ENCODE results near the gene RPS15. TPM values are rescaled to one million over a fixed set of nuclear protein-coding genes. Genes with fewer than 3 reads are reported as not detected.

Gene RPS15
- total and polyA plus RNA-seq, 2 of the 13 experiments (the other 11 are each of a cell fraction or from before 2014, with no cell fraction given), result 695 to 1,411 TPM

DNA sequence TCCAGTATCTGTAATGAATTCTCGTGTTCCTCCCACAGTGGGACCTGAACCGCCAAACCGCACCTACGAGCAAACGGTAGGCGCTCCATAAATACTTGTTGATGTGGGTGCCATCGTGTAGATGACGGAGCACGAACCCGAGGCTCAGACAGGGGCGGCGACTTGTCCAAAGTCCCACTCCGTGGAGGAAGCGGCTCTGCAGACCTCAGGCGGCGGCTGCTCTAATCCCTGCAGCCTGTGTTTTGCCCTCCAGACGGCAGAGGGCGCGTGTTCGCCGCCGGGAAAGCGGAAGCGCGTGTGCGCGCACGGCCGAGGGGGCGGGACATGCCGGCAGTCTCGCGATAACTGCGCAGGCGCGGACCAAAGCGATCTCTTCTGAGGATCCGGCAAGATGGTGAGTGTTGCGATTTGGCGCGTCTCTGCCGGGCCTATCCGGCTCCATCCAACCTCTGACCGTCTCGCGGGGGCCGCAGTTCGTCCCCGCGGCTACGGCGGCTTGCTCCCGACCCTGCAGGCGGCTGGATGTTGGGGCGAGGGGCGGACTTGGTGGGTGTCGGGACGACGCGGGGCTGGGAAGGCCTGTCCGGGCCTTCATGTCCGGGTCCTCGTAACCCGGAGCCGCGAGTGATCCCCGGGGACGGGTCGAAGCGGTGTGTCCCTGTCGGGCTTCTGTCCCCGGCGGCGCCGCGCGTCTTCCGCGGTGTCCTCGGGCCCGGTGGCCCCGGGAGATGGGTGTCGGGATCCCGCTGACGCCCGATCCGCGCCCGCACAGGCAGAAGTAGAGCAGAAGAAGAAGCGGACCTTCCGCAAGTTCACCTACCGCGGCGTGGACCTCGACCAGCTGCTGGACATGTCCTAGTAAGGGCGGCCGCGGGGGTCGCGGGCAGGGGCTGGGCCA, at the start of gene RPS15 (continued):
- TF ChIP-seq, protein P1, sequence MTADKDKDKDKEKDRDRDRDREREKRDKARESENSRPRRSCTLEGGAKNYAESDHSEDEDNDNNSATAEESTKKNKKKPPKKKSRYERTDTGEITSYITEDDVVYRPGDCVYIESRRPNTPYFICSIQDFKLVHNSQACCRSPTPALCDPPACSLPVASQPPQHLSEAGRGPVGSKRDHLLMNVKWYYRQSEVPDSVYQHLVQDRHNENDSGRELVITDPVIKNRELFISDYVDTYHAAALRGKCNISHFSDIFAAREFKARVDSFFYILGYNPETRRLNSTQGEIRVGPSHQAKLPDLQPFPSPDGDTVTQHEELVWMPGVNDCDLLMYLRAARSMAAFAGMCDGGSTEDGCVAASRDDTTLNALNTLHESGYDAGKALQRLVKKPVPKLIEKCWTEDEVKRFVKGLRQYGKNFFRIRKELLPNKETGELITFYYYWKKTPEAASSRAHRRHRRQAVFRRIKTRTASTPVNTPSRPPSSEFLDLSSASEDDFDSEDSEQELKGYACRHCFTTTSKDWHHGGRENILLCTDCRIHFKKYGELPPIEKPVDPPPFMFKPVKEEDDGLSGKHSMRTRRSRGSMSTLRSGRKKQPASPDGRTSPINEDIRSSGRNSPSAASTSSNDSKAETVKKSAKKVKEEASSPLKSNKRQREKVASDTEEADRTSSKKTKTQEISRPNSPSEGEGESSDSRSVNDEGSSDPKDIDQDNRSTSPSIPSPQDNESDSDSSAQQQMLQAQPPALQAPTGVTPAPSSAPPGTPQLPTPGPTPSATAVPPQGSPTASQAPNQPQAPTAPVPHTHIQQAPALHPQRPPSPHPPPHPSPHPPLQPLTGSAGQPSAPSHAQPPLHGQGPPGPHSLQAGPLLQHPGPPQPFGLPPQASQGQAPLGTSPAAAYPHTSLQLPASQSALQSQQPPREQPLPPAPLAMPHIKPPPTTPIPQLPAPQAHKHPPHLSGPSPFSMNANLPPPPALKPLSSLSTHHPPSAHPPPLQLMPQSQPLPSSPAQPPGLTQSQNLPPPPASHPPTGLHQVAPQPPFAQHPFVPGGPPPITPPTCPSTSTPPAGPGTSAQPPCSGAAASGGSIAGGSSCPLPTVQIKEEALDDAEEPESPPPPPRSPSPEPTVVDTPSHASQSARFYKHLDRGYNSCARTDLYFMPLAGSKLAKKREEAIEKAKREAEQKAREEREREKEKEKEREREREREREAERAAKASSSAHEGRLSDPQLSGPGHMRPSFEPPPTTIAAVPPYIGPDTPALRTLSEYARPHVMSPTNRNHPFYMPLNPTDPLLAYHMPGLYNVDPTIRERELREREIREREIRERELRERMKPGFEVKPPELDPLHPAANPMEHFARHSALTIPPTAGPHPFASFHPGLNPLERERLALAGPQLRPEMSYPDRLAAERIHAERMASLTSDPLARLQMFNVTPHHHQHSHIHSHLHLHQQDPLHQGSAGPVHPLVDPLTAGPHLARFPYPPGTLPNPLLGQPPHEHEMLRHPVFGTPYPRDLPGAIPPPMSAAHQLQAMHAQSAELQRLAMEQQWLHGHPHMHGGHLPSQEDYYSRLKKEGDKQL (CRISPR knock-in tag; IDR thresholded peaks at IDR 0.05; ENCODE audit: low read depth), result peak; percentile 35; the same call in 1 of the 2 replicates
- TF ChIP-seq BRD4 (CRISPR knock-in tag; IDR thresholded peaks at IDR 0.05) (peak; percentile 96), WIZ (CRISPR knock-in tag; IDR thresholded peaks at IDR 0.05) (0 out of 2 replicates have a peak, but pooled peaks have one; percentile 69), GFI1 (CRISPR knock-in tag; IDR thresholded peaks at IDR 0.05; ENCODE audit: borderline replicate concordance) (peak; percentile 82; the same call in 1 of the 2 replicates), MZF1 (CRISPR knock-in tag; IDR thresholded peaks at IDR 0.05; ENCODE audit: borderline replicate concordance) (0 out of 2 replicates have a peak, but pooled peaks have one; percentile 67), CENPX (CRISPR knock-in tag; IDR thresholded peaks at IDR 0.05) (no peak), SP2 (CRISPR knock-in tag; IDR thresholded peaks at IDR 0.05) (peak; percentile 94), NBN (conservative IDR thresholded peaks at IDR 0.05) (no peak), ZNF660 (CRISPR knock-in tag; IDR thresholded peaks at IDR 0.05; ENCODE audit: borderline replicate concordance, low read depth) (0 out of 2 replicates have a peak, but pooled peaks have one; percentile 44), ZNF644 (CRISPR knock-in tag; IDR thresholded peaks at IDR 0.05; ENCODE audit: low read depth) (no peak), IKZF4 (CRISPR knock-in tag; IDR thresholded peaks at IDR 0.05; ENCODE audit: borderline replicate concordance, low read depth, not compliant biosample characterization) (peak; percentile 93), SALL2 (CRISPR knock-in tag; IDR thresholded peaks at IDR 0.05) (peak; percentile 99), ZSCAN9 (CRISPR knock-in tag; IDR thresholded peaks at IDR 0.05; ENCODE audit: borderline replicate concordance) (peak; percentile 92; the same call in 1 of the 2 replicates), TCF7 (IDR thresholded peaks at IDR 0.05; ENCODE audit: low read depth) (no peak), CREM (IDR thresholded peaks at IDR 0.05) (peak; percentile 58; the same call in 1 of the 2 replicates), CREM (CRISPR knock-in tag; IDR thresholded peaks at IDR 0.05) (no peak), ZSCAN20 (CRISPR knock-in tag; IDR thresholded peaks at IDR 0.05; ENCODE audit: borderline replicate concordance) (peak; percentile 96), FOXK2 (IDR thresholded peaks at IDR 0.05) (peak; percentile 60; the same call in 1 of the 2 replicates), SSRP1 (CRISPR knock-in tag; IDR thresholded peaks at IDR 0.05) (no peak; the same call in 1 of the 2 replicates), NFKB2 (CRISPR knock-in tag; IDR thresholded peaks at IDR 0.05; ENCODE audit: borderline replicate concordance) (peak; percentile 98; the same call in 1 of the 2 replicates)
- TF ChIP-seq, protein P2, sequence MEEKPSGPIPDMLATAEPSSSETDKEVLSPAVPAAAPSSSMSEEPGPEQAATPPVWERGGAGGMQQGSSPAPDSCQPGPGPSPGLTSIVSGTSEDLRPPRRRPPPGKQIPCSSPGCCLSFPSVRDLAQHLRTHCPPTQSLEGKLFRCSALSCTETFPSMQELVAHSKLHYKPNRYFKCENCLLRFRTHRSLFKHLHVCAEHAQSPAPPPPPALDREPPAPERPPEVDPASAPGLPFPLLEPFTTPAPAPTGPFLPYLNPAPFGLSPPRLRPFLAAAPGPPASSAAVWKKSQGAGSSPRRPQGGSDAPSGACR (CRISPR knock-in tag; IDR thresholded peaks at IDR 0.05), result peak; percentile 86; the same call in 1 of the 2 replicates
- TF ChIP-seq, protein P3, sequence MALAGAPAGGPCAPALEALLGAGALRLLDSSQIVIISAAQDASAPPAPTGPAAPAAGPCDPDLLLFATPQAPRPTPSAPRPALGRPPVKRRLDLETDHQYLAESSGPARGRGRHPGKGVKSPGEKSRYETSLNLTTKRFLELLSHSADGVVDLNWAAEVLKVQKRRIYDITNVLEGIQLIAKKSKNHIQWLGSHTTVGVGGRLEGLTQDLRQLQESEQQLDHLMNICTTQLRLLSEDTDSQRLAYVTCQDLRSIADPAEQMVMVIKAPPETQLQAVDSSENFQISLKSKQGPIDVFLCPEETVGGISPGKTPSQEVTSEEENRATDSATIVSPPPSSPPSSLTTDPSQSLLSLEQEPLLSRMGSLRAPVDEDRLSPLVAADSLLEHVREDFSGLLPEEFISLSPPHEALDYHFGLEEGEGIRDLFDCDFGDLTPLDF (CRISPR knock-in tag; IDR thresholded peaks at IDR 0.05), result peak; percentile 85
